GM12801 (cell line): ENCODE results near the gene HTRA1.

Experiments used
- CTCF ChIP-seq: IDR thresholded peaks from one replicate; pipeline ENCODE4 v1.5.1; 2011; ENCODE audit warnings: control low read depth; ENCODE audit not compliant: insufficient read length; ENCODE audit errors: extremely low read depth

HTRA1 gene

GRCh38 chr10:122445469-122445868, 15.9 kb upstream of the HTRA1 start:
- TF ChIP-seq CTCF, result no peak

GRCh38 chr10:122445904-122446303, 15.4 kb upstream of the HTRA1 start:
- TF ChIP-seq CTCF, result no peak

GRCh38 chr10:122446668-122447423, 14.5 kb upstream of the HTRA1 start:
- TF ChIP-seq CTCF, result no peak

- no peak for TF ChIP-seq CTCF
Observed at GRCh38 chr10:122448600-122448999, 12.8 kb upstream of the HTRA1 start.

- no peak for TF ChIP-seq CTCF
Observed at GRCh38 chr10:122449153-122449552, 12.2 kb upstream of the HTRA1 start.

GRCh38 chr10:122450353-122450990, 10.9 kb upstream of the HTRA1 start:
- no peak for TF ChIP-seq CTCF

- TF ChIP-seq CTCF, result no peak
Observed at GRCh38 chr10:122454071-122454470, 7.3 kb upstream of the HTRA1 start.
